Calu3 (cell line): ENCODE measurements around the gene PLD1. TPM values are rescaled to one million over a fixed set of nuclear protein-coding genes. Genes with fewer than 3 reads are reported as not detected.

Source experiments
- BruUV-seq: library from RNA; stranded (reverse); fragments of 400-500 nt; replicated peaks from 2 replicates; lab custom pipeline; 2021; lab: Mats Ljungman, UMichigan
- CTCF ChIA-PET: fragments of 300-600 bp; sonication (Branson Sonifier 250); formaldehyde crosslinking; loops from one replicate; lab custom pipeline; 2022; ENCODE audit warnings: antibody characterized with exemption; lab: Charles Lee
- DNase-seq: peaks from one replicate; pipeline ENCODE4 v3.0.0; 2022
- H3K27ac Mint-ChIP-seq: one replicate; pipeline ENCODE4 v1.8.0; 2022; ENCODE audit warnings: mixed read lengths; ENCODE audit not compliant: unreplicated experiment
- H3K27me3 Mint-ChIP-seq: one replicate; pipeline ENCODE4 v1.8.0; 2022; ENCODE audit warnings: mixed read lengths; ENCODE audit not compliant: unreplicated experiment
- H3K36me3 Mint-ChIP-seq: one replicate; pipeline ENCODE4 v1.8.0; 2022; ENCODE audit warnings: mild to moderate bottlenecking, moderate library complexity, mixed read lengths; ENCODE audit not compliant: insufficient read depth, unreplicated experiment
- H3K4me1 Mint-ChIP-seq: one replicate; pipeline ENCODE4 v1.8.0; 2022; ENCODE audit warnings: mild to moderate bottlenecking, low read depth, mixed read lengths; ENCODE audit not compliant: unreplicated experiment
- H3K4me3 Mint-ChIP-seq: one replicate; pipeline ENCODE4 v1.8.0; 2022; ENCODE audit warnings: mild to moderate bottlenecking, low read depth, moderate library complexity, mixed read lengths; ENCODE audit not compliant: unreplicated experiment
- H3K9me3 Mint-ChIP-seq: one replicate; pipeline ENCODE4 v1.8.0; 2022; ENCODE audit warnings: low read depth, mixed read lengths; ENCODE audit not compliant: unreplicated experiment
- intact Hi-C: fragments of 100-400 bp; cut with micrococcal nuclease; formaldehyde crosslinking; loops from one replicate; pipeline ENCODE4 v1.10.0; 2022; ENCODE audit not compliant: unreplicated experiment
- total RNA-seq: library from RNA; stranded (reverse); gene quantifications from 2 replicates; pipeline ENCODE4 v1.2.3, GENCODE V29; 2022
- TF ChIP-seq, protein P1 (sequence below): fragments of 200-600 bp; IDR thresholded peaks from one replicate; pipeline ENCODE4 v1.8.0; 2022; ENCODE audit warnings: antibody characterized with exemption; ENCODE audit not compliant: unreplicated experiment

PLD1 gene
- total RNA-seq, 1 experiment from 2014 or later: 61.2 TPM

GRCh38 chr3:171556574-171557145 is 253.6 kb downstream of the PLD1 start:
- peak; percentile 41 for DNase-seq
- intact Hi-C loops: no loop called here
- CTCF ChIA-PET: no interaction called here
- no peak overlapping the region for H3K27ac Mint-ChIP-seq
- no TSS peak for BruUV-seq
- TF ChIP-seq, protein P1, sequence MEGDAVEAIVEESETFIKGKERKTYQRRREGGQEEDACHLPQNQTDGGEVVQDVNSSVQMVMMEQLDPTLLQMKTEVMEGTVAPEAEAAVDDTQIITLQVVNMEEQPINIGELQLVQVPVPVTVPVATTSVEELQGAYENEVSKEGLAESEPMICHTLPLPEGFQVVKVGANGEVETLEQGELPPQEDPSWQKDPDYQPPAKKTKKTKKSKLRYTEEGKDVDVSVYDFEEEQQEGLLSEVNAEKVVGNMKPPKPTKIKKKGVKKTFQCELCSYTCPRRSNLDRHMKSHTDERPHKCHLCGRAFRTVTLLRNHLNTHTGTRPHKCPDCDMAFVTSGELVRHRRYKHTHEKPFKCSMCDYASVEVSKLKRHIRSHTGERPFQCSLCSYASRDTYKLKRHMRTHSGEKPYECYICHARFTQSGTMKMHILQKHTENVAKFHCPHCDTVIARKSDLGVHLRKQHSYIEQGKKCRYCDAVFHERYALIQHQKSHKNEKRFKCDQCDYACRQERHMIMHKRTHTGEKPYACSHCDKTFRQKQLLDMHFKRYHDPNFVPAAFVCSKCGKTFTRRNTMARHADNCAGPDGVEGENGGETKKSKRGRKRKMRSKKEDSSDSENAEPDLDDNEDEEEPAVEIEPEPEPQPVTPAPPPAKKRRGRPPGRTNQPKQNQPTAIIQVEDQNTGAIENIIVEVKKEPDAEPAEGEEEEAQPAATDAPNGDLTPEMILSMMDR: no peak
- no peaks in the 10 kb centered on the region for H3K36me3 Mint-ChIP-seq
- H3K9me3 Mint-ChIP-seq: no peaks in the 10 kb centered on the region
- no peak overlapping the region for H3K4me3 Mint-ChIP-seq
- no peaks in the 10 kb centered on the region for H3K27me3 Mint-ChIP-seq
- H3K4me1 Mint-ChIP-seq: peaks cover 5% of the 10 kb centered on the region

DNA sequence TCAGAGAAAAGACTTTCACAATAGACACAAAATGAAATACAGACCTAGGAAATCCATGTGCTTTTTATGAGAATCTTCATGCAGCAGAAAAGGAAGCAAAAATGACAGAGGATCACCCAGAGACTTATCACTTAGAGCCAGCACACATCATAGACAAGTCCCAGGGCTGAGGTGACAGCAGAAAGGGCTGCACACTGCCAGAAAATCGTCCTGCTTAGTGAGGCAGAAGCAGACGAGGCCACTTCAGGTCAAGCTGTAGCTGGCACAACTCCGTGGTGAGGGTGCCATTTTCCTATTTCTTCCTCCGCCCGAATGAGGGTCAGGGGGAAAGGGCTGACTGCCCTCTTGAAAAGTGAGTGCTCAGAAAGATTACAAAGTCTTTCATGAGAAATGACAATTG is 254.1 kb downstream of the PLD1 start:
- Mint-ChIP-seq H3K27ac (no peak overlapping the region), H3K4me3 (no peak overlapping the region), H3K36me3 (no peaks in the 10 kb centered on the region), H3K4me1 (peaks cover 5% of the 10 kb centered on the region), H3K27me3 (no peaks in the 10 kb centered on the region), H3K9me3 (no peaks in the 10 kb centered on the region)
- no peak for DNase-seq
- no TSS peak for BruUV-seq
- TF ChIP-seq, protein P1: no peak
- intact Hi-C loops: no loop called here
- CTCF ChIA-PET: no interaction called here

GRCh38 chr3:171553086-171553485 is 257.2 kb downstream of the PLD1 start:
- TF ChIP-seq, protein P1: no peak
- intact Hi-C loops: no loop called here
- no peaks in the 10 kb centered on the region for H3K36me3 Mint-ChIP-seq
- DNase-seq: no peak
- no peaks in the 10 kb centered on the region for H3K27me3 Mint-ChIP-seq
- peaks cover 5% of the 10 kb centered on the region for H3K4me1 Mint-ChIP-seq
- H3K9me3 Mint-ChIP-seq: no peaks in the 10 kb centered on the region
- BruUV-seq: no TSS peak
- no peak overlapping the region for H3K27ac Mint-ChIP-seq
- H3K4me3 Mint-ChIP-seq: no peak overlapping the region
- CTCF ChIA-PET: interaction anchor here (0.7 kb wide), 1 partner anchor 19 kb away, joined by 3 read pairs; no protein-coding TSS in a partner anchor

- Mint-ChIP-seq H3K27ac (no peak overlapping the region), H3K36me3 (no peaks in the 10 kb centered on the region), H3K9me3 (no peaks in the 10 kb centered on the region), H3K4me3 (no peak overlapping the region), H3K4me1 (peaks cover 5% of the 10 kb centered on the region), H3K27me3 (no peaks in the 10 kb centered on the region)
- intact Hi-C loops: no loop called here
- CTCF ChIA-PET: interaction anchor here (0.7 kb wide), 1 partner anchor 18 kb away, joined by 3 read pairs; no protein-coding TSS in a partner anchor
- no TSS peak for BruUV-seq
- TF ChIP-seq, protein P1: no peak
- no peak for DNase-seq
Measured at GRCh38 chr3:171552531-171552930, 257.8 kb downstream of the PLD1 start.
